GM19099 (cell line): Measurements from ENCODE around the gene TTC4.

Experiments used
- POLR2A ChIP-seq: IDR thresholded peaks from 3 replicates; pipeline ENCODE4 v1.6.1; 2011; ENCODE audit warnings: low read depth; ENCODE audit not compliant: insufficient read length; ENCODE audit errors: extremely low read depth

Gene TTC4

DNA sequence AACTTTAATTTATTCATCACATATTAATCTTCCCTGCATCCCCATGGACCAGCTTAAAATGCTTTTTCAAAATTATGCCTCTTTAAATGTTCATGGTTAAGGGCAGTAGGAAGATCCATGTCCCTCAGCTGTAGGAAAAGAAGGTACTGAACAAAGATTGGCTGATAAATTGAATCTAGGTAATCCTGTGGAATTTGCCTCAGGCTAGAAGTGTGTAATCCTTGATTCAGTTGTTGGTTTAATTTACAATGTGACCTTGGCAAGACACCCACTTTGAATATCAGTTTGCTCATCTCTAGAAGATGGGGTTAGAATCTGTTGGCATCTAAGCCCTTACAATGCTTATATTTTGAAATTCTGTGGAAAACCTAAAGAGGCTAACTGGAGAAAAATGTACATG is 6.1 kb downstream of the TTC4 start:
- no peak for TF ChIP-seq POLR2A

DNA sequence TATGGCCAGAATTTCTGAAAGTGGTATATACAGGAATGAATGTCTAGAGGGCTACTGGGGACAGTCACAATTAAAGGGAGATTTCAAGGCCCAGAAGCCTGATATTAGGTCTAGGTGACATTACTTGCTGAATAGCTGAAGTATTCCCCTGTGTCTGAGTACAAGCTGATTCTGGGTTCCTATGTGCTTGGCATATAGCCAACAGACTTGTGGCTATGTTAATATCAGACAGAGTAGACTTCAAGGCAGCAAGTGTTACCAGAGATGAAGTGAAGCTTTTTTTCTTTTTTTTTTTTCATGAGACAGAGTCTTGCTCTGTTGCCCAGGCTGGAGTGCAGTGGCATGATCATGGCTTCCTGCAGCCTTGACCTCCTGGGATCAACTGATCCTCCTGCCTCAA is 8.3 kb downstream of the TTC4 start:
- TF ChIP-seq POLR2A: no peak

DNA sequence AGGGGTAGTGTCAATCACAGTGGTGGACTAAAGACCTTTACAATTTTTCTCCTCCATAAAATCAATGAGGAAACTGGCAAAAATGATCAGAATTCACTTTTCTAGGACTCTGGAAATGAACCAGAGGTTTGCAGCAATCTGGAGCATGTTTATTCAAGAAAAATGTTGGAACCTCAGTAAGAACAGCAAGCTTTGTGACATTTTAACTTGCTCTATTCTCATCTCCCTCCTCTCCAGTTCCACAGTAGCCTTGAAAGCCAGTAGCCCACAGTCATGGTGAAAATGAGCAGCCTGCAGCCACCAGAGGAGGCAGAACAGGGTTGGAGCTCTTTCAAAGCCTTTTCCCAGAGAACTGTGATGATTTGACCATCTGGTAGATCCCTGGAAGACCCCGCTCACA is 9.1 kb downstream of the TTC4 start:
- TF ChIP-seq POLR2A: no peak

DNA sequence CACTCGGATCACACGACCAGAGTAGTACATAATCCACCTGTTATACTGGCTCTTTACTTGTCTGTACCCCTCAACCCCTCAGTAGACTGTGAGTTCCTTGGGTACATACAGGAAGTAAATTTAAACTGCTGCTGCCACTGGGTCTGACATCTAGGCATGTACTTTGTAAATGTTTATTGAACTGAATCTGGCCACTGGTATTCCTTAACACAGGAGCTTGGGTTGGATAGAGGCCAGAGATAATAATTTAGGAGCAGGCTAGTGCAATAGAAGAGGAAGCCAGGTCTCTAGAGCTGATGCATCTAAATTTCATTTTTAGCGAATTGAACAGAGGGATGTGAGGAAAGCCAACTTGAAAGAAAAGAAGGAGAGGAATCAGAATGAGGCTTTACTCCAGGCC is 12.4 kb downstream of the TTC4 start:
- no peak for TF ChIP-seq POLR2A

DNA sequence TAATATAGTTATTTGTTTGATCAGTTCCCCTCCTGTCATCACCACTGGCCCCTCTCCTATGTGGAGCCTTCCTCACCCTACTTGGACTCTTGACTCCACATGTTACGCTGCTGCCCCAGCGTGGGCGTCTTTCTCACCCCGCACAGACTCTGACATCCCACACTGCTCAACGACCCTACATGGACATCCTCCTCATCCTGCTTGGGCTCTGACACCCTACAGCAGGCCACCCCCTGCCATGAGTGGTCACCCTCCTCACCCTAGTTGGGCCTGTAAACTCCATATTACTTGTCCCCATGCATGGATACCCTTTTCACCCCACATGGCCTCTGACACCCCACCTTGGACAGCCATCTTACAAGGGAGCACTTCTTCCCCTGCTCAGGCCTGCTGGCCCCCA is 21.0 kb downstream of the TTC4 start:
- TF ChIP-seq POLR2A: no peak

DNA sequence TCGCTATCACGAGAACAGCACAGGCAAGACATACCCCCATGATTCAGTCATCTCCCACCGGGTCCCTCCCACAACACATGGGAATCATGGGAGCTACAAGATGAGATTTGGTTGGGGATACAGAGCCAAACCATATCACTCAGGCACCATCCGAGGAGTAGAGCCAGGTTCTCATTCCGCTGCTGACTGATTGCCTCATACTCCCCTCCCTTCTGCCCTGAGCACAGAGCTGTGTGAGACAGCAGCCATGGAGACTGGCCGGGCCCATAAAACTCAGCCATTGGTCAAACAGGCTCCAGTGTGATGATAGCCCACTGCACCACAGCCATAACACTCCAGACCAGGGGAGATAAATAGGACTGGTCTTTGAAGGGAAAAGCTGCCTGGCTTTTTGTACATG is 22.6 kb downstream of the TTC4 start:
- no peak for TF ChIP-seq POLR2A

DNA sequence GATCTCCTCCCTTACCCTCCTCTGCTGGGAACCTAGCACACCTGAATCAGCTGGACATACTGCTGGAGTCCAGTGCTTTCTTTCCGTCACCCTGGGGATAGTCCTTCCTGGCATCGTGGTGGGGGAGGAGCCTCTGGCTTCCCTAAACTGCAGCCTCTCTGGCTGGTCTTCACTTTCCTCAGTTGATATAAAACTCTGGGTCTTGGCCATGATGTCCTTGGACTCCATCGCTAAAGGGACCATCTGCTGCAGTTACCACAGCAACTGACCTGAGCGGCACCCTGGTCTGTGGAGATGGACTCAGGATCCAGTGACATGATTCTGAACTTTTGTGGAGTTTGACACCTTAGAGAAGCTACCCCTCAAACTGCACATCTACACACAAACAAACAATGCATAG is 25.9 kb downstream of the TTC4 start:
- no peak for TF ChIP-seq POLR2A

DNA sequence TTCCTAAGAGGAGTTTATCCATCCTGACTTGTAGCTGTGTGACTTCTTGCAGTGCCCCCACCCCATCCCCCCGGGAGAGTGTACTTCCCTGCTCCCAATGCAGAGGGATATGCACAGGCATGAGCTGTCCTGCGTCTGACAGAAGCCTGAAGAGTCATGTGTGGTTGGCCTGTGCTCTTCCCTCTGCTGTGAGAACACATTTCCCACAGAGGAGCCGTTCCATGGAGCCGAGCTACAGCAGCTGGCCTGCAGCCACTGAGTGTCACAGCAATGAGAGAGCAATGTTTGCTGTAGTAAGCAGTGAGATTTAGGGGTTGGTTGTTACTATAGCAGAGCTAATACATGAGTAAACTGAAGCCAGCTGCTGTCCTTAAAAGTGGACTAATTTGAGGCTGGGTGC is 26.6 kb downstream of the TTC4 start:
- TF ChIP-seq POLR2A: no peak

DNA sequence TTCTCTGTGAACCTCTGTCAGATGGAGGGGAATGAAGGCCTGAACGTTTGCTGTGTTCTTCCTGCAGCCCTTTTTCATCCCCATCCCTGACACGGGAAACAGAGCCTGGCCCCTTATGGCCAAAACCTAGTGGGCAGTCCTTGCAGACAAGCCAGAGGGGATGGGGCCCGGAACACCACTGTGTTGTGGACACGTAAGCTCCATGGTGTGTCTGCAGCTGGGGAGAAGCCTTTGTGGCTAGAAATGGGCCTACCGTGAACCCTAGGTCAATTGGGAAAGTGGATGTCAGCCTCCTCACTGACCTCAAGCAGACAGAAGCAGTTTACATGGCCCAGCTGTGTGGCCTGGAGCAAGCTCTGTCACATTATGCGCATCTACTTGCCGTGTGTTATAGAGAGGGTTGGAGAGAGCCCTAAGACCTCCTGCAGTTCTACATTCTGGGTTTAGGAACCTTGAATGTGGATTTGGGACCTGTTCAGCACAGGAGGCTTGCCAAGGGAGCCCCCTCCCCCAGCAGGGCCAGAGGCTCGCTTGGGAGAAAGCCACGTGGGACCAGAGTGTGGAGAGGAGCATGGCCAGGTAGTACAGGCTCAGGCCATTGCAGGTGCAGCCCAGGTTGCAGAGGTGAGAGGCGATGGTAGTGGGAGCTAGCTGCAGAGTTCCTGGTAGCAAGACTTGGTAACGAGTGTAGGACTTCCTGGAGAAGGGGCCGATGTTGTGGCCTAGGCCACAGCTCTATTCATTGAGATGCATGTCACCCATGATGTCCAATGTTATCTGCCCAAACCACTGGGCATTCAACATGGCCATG is 28.0 kb downstream of the TTC4 start:
- TF ChIP-seq POLR2A: no peak

DNA sequence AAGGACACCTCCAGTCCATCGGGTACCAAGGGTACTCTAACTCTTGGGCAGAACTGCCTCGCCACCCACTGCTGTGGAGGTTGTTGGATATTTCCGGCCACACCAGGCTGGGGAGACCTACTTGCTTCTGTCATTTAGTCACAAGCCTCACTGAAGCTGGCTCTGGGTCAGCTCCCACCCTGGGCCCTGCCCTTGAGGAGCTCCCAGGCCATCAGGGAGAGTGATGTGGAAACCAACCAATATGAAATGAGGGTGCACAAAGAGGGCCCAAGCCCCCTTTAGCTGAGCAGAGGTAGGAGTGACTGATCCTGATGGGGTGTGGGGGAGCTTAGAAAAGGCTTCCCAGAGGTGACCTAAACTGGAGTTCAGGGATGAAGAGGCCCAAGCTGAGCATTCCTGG is 29.0 kb downstream of the TTC4 start:
- TF ChIP-seq POLR2A: no peak

DNA sequence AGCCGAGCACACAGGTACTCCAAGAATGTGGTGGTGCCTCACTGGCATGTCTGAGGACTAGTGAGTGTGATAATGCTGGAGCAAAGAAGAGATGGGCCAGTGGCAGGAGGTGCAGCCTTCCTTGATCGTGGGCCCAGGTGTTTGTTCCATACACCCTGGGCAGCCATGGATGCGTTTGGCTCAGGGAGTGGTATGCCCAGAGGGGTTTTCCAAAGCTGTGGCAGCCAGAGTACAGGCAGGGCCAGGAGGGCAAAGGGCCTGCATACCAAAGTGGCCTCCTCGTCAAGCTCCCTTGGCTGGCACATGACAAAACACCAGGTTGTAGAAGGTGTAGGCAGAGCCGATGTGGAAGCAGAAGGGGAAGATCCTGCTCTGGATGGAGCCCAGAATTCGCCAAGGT is 29.6 kb downstream of the TTC4 start:
- no peak for TF ChIP-seq POLR2A

DNA sequence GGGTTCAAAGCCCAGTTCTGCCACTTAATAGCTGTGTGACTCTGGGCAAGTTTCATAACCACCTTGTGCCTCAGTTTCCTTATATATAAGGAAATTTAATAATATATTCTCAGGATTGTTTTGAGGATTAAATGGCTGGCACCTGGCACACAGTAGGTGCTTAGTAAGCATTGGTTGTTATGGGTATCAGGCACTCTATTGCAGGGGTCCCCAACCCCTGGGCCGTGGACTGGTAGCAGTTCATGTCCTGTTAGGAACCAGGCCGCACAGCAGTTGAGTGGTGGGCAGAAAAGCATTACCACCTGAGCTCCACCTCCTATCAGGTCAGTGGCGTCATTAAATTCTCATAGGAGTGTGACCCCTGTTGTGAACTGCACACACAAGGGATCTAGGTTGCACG is 30.2 kb downstream of the TTC4 start:
- no peak for TF ChIP-seq POLR2A

DNA sequence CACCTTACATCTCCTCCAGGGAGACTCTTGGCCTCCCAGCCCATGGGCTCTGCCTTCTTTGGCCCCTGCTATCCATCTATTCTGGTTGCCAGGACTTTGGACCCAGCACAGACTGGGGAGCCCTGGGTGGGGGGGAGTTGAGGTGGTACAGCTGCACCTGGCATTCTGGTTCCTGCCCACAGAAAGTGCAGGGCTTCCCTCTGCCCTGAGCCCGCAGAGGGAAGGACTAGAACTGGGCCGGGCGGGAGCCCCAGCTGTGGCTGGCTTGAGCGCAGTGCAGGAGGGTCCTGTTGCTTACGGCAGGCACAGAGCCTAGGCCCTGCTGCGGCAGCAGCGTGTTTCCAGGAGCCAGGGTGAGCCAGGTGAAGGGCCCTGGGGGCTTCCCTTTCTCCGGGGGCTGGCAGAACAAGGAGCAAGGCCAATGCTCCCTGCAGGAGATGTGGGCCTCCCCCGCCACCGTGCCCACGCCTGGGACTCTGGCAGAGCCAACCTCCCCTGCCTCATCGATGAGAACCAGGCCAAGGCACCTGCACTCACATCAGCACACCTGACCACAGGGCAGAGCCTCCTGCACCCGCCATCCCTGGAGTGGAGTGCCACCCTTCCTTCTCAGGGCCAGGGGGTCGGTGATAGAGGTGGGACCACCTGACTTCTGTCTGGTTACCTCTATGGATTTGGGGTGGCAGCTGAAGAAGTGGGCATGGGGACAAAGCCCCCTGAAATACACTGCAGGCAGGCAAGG is 32.6 kb downstream of the TTC4 start:
- no peak for TF ChIP-seq POLR2A

DNA sequence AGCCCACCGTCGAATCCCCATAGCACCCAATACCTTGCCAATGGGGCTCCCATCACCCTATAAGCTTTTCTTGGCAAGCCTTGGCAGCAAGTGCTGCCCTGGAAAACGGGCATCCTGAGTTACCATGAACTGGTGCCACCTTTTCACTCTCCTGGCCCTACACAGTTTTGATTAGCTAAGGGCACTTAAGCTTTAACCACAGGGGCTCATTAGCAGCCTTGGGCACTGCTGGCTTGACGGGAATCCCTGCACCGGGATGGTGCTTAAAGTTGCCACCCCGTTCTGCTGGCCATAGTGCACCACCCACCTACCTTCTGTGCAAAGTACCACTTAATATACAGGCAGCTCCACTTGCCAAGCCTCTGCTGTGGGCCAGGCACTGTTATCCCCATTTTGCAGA is 34.9 kb downstream of the TTC4 start:
- no peak for TF ChIP-seq POLR2A

DNA sequence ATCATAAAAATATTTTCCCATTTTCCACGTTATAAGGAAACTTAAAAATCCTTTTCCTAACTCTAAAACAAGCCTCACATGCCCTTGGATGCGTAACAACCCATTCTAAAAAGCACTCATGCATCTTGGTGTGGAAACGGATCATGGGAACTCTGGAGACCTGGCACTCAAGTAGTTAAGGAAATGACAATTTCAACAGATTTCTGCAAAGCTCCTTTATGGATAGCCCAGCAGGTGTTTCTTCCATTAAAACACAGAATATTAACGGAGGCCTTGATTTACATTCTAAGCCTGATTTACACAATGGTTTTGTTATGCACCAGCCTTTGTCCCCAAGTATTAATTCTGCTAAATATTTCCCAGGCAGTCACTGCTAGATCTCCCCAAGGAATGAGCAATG is 35.8 kb downstream of the TTC4 start:
- TF ChIP-seq POLR2A: no peak

DNA sequence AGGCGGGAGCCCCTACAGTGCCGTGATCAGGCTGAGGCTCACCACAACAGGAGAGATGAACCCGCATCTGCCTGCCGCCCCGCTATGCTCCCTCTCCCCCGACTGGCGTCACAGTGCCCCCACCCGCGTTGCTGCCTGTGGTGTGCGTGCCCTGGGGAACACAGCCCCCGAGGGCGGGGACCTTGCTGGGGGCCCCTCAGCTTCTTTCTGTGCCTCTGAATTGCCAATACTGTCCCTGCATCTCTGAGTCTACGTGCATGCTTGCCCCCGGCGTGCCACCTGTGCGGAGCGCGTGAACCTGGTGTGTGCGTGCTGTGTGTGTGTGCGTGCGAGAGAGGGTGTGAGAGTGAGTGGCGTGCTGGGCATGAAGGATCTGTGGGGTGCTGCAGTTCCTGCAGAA is 38.4 kb downstream of the TTC4 start:
- no peak for TF ChIP-seq POLR2A
